HG03280 (cell line): ENCODE measurements around the gene HEATR1.
"Not testable (repeated sequence)": the region's sequence is repeated elsewhere in the genome, so short reads cannot be mapped to it uniquely, and the experiment has no call there.

ENCODE experiments used
- ATAC-seq: cut with Tn5 transposase; IDR thresholded peaks from one replicate; pipeline ENCODE4 v1.9.1; 2021; ENCODE audit warnings: mild to moderate bottlenecking, moderate library complexity; ENCODE audit not compliant: unreplicated experiment

Gene HEATR1

DNA sequence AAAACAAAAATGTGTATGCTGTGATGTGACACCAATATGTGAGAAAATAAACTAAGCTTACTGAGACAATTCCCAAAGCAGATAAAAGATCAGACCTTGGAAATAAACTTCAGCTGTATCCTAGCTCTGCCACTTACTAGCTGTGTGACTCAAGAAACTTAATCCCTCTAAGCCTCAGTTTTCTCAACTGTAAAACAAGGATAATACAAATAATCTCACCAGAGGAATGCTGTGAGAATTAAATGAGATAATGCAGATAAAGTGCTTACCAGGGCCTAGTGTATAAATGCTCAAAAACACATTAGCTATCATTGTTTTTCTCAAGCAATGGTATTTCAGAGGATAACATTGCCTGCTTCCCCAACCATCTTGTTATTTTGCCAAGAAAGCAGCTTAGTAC is 2.1 kb downstream of the HEATR1 start:
- no peak for ATAC-seq

DNA sequence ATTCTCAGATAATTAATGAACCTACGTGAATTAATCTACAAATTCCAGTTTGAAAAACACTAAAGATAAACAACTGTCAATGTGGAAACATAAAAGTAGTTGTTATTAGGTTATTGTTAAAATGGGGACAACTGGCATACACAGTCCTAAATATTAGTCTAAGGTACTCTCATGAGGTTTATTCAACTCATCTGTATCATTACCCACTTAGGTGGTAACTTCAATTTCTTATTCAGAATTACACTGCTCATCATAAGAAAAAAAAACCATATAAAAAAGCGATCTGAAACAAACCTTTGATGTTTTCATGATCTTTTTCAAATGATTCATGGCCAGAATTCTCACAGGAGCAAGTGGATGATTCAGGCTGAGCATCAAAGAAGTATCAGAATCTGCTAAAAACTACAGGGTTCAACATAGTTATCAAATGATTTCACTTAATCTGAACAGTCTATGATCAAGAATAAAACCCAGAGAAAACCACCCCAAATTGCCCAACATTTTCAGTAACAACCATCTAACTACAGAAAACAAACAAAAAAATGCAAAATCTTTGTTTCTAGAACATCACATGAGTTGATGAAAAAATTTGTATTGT is 13.7 kb downstream of the HEATR1 start:
- no peak for ATAC-seq

DNA sequence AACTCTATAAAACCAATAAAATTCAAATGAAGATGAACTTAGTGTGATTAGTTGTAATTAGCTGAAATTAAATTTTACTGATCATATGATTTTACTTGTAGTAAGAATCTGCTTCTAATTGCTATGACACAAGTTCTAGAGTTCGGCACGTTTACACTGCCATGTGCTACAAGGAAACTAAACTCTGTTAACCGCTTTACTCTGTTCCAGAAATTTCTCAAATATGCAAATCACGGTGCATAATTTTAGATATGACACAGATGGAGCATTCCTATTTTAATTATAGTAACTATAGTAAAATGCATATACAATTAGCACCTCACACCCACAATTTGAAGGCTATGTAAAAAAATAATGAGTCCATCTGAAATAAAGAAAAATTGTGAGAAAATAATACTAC is 14.8 kb downstream of the HEATR1 start:
- ATAC-seq = no peak

DNA sequence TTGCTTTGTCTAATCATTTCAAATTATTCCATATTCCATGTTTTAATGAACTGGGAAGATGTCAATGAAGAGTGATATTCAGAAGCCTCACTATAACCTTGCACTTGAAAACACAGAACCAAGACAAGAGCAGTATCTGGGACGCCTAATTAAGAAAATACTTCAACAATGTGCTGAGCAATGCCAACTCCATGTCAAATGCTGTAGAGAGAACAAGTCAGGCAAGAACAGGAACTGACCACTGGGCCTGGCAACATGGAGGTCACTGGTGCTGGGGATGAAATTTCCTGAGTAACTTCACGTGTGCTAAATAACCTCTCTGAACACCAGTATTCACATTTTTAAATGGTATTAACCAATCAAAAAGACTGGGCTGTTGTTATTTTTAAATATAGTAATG is 22.8 kb downstream of the HEATR1 start:
- ATAC-seq = no peak

DNA sequence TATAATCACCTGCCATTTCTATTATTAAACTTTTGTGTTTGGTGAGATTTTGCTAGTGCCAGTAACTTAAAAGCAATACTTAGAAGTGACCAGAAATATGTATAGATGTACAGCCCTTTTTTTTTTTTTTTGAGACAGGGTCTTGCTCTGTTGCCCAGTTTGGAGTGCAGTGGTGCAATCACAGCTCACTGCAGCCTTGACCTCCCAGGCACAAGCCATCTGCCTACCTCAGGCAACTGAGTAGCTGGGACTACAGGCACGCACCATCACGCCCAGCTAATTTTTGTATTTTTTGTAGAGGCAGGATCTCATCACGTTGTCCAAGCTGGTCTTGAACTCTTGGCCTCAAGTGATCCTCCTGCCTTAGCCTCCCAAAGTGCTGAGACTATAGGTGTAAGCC is 23.9 kb downstream of the HEATR1 start:
- not testable (repeated sequence) for ATAC-seq

DNA sequence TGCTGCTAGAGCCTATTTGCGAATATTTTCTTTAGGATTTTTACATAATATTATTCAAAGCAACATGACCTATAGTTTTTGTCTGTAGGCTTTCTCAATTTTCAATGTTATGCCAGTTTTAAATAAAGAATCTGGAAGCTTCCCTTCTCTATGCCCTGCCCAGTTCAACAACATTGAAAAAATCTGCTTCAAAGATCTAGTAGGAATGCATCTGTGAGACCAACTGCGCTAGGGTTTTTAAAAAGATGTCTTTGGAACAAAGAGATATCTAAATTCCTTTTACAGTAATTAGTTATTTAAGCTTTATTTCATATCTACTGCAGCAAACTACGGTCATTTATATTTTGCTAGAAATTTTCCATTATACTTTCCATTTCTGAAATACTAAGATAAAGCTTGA is 25.7 kb downstream of the HEATR1 start:
- ATAC-seq = no peak

DNA sequence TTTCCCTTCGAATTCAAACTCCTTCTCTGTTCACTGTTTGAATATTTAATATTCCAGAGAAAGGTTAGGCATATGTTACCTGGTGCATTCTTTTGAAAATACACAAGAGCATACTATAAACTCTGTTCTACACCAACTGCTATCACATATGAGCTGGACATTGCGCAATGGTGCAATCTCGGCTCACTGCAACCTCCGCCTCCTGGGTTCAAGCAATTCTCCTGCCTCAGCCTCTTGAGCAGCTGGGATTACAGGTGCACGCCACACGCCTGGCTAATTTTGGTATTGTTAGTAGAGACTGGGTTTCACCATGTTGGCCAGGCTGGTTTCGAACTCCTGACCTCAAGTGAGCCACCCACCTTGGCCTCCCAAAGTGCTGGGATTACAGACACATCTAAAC is 27.3 kb downstream of the HEATR1 start:
- not testable (repeated sequence) for ATAC-seq

DNA sequence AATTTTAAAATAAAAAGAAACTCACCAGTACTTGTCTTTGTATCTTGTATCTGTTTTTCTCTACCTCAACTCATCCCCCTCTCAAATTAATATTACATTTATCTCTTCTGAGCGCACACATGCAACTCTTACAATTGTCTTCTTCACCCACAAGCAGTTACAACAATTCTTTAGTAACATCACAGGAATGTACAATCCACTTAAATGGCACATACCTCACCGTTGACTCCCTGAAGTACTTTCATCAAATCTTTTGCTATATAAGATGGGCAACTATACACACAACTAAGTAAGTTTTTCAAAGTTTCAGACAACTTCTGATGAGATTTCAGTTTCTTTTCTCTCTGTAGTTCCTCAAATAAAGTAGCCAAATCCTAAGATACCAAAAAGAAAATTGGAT is 28.3 kb downstream of the HEATR1 start:
- ATAC-seq = no peak

DNA sequence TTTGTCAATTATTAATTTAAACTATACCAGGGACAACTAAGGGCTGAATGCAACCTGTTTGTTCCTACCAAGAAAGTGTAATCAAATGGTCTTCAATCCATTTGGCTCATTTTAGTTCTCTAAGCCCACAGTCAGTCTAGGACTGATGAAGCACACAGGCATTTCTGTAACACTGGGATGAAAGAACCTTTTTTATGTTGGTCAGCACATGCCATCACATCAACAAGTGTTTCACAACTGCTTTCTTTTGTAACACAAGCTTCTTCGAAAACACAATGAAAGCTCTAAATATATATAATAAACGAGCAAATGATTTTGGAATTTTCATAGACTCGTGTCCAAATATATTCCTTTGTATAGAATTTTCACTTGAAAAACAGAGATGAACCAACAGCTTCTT is 28.8 kb downstream of the HEATR1 start:
- ATAC-seq = no peak

DNA sequence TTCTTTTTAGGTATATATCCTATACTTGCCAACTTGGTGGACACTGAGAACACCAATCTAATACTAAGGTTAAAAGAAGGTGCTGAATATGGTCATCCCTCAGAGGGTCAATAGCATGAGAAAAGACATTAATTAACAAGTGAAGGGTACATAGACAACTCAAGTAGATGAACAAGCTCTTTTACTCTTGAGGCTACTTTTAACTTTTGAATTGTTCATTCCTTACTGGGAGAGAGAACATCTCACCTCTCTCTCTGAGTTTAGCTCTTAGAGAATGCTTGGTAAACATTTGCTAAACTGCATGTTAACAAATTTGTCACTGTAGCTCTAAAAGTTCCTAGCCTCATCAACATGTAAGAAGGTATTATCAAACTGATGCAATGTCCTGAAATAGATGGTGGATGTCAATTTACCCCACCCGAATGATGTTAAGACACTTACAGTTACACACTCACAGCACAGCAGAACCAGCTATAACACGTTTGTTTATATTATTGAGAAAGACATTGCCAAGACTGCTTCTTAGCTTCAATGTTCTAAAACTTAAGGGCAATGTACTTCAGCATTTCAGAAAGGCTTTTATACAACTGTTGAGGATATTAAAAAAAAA is 35.9 kb downstream of the HEATR1 start:
- no peak for ATAC-seq

DNA sequence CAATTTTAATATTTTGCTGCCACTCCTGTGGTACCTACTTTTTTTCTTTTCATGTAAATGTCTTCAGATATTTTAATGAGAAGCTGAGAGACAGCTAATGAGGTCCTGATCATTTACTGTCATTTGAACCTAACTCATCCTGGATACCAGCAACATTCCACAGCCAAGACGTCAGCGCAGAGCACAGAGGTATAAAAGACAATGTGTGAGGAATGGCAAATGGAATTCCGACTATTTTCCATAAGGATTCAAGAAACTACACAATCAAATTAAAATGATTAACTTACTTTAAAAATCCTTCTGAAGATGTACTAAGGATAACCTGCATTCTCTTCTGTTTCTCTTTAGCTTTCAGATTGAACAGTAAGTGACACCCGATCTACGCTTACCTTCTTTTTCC is 38.8 kb downstream of the HEATR1 start:
- no peak for ATAC-seq

DNA sequence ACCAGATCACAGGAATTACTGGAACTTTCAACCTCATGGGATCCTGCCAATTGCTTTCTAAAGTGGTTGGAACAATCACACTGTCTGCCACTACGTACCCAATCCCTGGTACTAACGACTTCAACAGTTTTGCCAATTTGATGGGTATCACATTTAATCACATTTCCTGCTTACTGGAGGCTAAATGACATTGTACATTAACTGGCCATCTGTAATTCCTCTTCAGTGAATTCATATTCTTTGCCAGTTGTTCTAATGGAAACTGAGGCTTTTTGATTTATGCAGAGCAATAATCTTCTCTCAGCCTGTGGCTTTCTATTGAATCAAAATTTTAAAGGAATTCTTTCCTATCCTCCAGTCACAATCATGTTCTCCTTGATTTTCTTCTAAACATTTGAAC is 42.3 kb downstream of the HEATR1 start:
- no peak for ATAC-seq

DNA sequence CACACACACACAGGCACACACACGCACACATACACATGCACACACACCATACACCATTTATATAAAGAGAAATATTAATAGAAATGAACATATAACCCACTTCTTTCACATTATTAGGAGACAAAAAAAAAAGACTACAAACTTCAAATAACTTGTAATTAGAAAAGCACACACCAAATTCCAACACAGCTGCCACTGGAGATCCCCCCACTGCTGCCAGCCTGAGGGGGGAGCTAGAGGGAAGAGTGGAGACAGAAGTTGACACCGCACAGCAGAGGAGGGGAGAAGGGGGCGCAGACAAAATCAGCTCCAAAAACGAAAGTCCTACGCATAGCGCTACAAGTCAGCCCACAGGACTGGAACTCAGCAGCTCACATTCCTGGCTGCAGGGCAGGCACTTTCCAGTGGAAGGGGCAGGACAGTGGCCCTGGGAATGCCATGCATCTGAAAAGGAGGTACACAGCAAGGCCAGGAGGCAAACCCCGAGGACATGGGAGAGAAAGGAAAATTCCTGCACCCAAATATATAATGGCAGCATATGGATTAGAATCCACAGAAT is 44.0 kb downstream of the HEATR1 start:
- no peak for ATAC-seq

DNA sequence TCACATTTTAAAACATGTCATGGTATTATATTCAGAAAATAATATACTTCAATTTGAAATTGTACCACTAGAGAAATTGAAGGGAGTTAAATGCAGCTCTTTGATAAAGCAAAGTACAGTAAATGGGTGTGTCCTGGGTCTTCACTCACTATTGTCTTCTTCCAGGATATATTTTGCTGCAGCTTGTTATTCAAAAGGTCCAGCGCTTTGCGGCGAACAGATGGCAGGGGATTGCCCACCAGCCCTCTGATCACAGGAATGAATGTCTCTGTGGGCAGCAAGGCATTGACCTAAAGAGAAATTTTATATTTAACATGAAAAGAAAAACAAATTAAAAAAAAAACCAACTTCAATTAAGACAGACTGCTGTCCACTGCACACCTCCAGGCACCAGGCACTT is 45.5 kb downstream of the HEATR1 start:
- ATAC-seq = no peak

DNA sequence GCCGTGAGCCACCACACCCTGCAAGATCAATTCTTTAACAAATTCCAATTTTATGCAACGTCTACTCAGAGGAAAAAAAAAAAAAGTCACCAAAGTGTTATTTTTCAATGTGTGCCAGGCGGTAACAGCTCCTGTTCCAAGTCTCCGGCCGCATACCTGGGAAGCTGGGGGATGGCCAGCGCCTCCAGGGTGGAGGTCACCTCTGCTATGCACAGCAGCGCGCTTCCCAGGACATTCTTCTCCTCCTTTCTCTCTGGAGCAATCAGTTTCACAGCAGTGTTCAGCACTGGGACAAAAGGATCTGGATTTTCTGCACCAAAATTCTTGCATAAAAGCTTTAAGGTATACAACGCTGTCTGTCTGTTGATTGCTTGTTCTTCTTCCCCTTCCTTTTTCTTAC is 46.2 kb downstream of the HEATR1 start:
- ATAC-seq = no peak

DNA sequence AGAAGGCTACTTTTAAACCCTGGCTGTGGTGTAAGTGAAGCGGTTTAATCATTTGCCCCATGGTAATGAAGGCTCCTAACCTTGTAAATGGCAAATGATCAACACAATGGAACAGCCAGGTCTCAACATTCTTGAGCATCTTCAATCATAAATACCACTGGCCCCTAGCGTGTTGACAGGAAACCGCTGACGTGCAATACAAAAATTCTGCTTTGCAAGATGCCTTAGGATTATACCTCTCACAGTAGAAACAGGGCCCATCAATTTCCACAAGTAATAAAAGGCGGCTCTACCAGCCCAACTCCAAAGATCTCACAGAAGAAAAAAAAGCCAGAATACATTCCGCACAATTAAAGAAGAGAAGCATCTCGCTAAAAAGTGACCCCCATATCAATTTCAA is 47.7 kb downstream of the HEATR1 start:
- no peak for ATAC-seq

DNA sequence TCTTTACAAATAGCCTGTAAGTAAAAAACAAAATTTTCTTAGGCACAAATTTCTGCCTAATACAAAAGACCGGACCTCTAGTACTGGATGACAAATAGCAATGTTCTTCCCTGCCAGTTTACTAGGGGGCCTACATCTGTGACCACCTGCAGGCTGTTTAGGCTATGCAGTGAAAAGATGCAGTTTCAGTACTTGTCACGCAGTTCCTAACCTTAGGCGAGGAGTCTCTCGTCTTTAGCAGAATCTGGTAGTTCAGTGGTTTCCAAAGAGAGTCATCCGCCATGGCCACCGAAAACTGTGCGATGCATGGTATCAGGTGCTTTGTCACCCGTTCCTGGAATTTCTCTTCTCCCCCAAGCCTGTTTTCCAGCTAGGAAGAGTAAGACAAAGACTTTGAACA is 50.9 kb downstream of the HEATR1 start:
- no peak for ATAC-seq

DNA sequence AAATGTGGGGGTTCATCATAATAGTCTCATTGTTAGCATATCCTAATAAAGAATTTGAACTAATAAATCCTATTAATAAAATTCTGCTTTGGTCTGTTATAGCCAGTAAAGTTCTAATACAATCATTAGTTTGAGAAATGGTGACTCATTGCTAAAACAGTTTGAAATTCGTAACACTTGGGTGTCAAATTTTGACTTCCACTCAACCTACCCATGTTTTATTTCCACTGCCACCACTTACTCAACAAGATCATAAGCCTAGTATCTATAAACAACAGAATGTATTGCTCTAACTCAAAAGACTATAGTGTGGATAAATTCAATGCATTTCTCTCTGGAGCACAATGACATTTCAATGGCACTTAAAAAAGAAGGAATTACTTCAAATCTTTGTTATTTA is 51.4 kb downstream of the HEATR1 start:
- ATAC-seq = no peak

DNA sequence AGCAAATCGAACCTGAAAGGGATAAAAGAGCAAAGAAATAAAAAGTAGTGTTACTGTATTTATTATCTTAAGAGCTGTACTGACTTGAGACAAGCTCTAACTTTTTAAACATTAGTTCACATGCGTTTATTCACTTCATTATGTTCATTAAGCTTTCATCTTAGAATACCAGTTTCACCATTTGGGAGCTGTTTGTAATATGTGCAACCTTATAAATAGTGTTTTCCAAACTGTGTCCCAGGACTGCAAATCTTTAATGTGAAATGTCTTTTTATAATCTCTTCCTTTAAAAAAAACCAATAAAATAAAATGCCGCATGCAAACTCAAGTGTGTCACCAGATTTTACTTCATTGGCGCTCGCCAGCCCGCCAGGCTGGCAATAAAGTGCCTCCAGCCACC is 52.2 kb downstream of the HEATR1 start:
- no peak for ATAC-seq

DNA sequence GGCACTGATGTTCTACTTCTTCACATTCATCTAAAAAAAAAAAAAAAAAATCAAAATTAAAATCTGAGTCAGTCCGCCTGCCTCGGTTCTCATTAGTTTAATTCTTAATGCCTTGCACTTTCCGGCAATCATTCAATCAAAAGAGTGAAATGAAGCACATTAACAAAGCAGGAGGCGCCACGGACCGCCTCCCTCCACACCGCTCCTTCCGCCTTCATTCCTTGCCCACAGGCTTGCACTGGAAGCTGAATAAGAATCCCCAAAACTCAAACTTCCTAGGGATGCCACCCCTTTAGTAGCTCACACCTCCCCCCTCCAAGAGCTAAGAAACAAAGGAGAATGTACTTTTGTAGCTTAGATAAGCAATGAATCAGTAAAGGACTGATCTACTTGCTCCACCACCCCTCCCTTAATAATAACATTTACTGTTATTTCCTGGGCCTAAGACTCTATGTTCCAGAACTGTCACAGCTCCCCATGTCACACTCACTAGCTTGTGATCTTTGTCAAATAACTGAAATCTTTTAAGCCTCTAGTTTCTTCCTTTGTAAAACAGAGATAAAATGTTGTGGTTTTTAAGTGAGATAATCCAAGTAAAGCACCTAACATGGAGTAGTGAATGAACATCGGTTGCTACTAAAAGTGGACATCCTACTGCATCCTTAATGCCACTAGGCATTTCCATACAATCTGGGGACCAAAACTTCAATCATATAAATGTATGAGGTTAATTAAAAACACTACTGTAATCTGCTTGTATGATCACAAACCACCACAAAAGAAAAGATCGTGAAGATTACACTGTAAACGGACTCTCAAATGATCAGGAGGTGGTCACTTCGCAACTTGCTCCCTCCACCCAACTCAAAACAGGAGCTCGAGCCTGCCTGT is 53.1 kb downstream of the HEATR1 start:
- ATAC-seq = no peak

DNA sequence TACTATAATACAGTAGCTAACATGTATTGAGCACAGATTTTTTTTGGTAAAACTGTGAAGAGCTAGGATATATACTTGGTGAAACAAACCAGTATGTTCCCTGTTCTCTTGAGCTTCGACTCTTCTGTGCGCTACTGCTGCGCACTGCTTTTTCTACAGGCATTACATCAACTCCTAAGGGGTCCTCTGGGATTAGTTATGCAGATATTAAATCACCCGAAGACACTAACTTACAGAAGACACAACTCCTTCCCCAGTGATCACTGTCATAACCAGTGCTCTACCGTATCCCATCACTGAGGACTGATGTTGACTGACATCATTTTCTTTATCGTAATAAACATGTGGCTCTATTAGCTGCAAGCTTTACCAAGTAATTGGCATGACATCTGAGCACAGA is 55.9 kb downstream of the HEATR1 start:
- ATAC-seq = no peak

DNA sequence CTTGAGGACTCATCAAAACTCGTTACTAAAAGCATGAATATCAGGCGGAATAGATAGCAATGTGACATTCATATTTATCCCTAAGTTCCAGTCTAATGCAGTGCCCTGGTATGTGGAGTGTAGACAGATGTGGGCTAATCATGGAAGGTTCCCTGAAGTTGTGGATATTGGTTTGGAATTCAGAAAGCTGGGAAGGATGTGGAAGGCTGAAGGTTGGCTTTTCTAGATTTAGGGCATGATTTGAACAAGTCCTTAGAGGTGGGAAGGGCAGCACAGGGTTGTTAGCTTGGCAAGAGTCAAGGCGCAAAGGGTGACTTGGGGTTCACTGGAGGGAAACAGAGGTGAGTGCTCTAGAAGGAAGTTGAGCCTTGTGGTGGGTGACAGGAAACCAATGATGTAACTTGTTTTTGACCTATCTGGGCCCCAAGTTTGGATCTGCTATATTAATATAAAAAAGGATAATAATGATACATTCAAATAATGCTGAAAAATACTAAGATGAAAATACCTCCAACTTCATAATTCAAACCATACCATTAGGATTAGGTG is 58.6 kb downstream of the HEATR1 start:
- ATAC-seq = no peak
